ENCODE measurements around the gene TBCD. TPM values are rescaled to one million over a fixed set of nuclear protein-coding genes. Genes with fewer than 3 reads are reported as not detected.

Gene TBCD
- total and polyA plus RNA-seq, 2 experiments from 2014 or later = 19.3 to 33.8 TPM

- Histone ChIP-seq H3K9me2 (ENCODE audit: insufficient read depth) (no peaks in the 10 kb centered on the region), H3K79me2 (ENCODE audit: insufficient read depth) (no peaks in the 10 kb centered on the region), H3K9ac (no peak overlapping the region), H3F3A (ENCODE audit: insufficient read depth) (0 out of 2 replicates have a peak, but pooled peaks cover 4% of the 10 kb centered on the region), H3K27me3 (replicated peaks; ENCODE audit: insufficient read depth) (no peaks in the 10 kb centered on the region), H3K4me3 (no peak overlapping the region), H3K27ac (no peak overlapping the region), H3K36me3 (ENCODE audit: low read depth) (no peaks in the 10 kb centered on the region), H2AFZ (no peak overlapping the region), H3K4me2 (ENCODE audit: unreplicated experiment) (no peak overlapping the region), H3K4me1 (ENCODE audit: insufficient read depth) (peaks cover 22% of the 10 kb centered on the region), H4K20me1 (ENCODE audit: insufficient read depth) (no peaks in the 10 kb centered on the region), H3K9me3 (ENCODE audit: low read depth) (no peaks in the 10 kb centered on the region)
- in situ Hi-C loops (cut with MboI) = no loop called here
- DNase-seq = no peak
- no peak for TF ChIP-seq EZH2phosphoT487 (IDR thresholded peaks at IDR 0.05; ENCODE audit: insufficient read depth, low read depth)
- 96 to 98% methylated on average over 23 to 25 of the region's 25 CpGs for WGBS, 2 experiments (ENCODE audit: low coverage in 1 of 2, low lambda C conversion rate in 2 of 2, missing lambda C conversion rate in 2 of 2)
Measured at GRCh38 chr17:82862737-82863382, 111.0 kb downstream of the TBCD start.

GRCh38 chr17:82863383-82863940 lies 111.6 kb downstream of the TBCD start:
- no peak for DNase-seq

GRCh38 chr17:82863941-82864712 lies 112.3 kb downstream of the TBCD start:
- Histone ChIP-seq H3K9ac (peak overlapping the region; percentile 15; the same call in 1 of the 2 replicates), H3K79me2 (ENCODE audit: insufficient read depth) (no peaks in the 10 kb centered on the region), H3K4me1 (ENCODE audit: insufficient read depth) (peaks cover 22% of the 10 kb centered on the region), H4K20me1 (ENCODE audit: insufficient read depth) (no peaks in the 10 kb centered on the region), H3K9me2 (ENCODE audit: insufficient read depth) (no peaks in the 10 kb centered on the region), H3K36me3 (ENCODE audit: low read depth) (no peaks in the 10 kb centered on the region), H3K9me3 (ENCODE audit: low read depth) (no peaks in the 10 kb centered on the region), H3K4me3 (no peak overlapping the region), H3K27me3 (replicated peaks; ENCODE audit: insufficient read depth) (no peaks in the 10 kb centered on the region), H3F3A (ENCODE audit: insufficient read depth) (0 out of 2 replicates have a peak, but pooled peaks cover 4% of the 10 kb centered on the region), H2AFZ (no peak overlapping the region), H3K27ac (no peak overlapping the region), H3K4me2 (ENCODE audit: unreplicated experiment) (peak overlapping the region; percentile 61)
- in situ Hi-C loops (cut with MboI) = no loop called here
- TF ChIP-seq EZH2phosphoT487 (IDR thresholded peaks at IDR 0.05; ENCODE audit: insufficient read depth, low read depth) (no peak), EZH2 (IDR thresholded peaks at IDR 0.05; ENCODE audit: insufficient read depth, poor library complexity, severe bottlenecking) (no peak)
- WGBS, 2 experiments (ENCODE audit: low coverage in 1 of 2, low lambda C conversion rate in 2 of 2, missing lambda C conversion rate in 2 of 2) = 29 to 32% methylated on average over 17 to 18 of the region's 18 CpGs
- peak; percentile 88 for DNase-seq

More at GRCh38 chr17:82863383-82863940, 111.6 kb downstream of the TBCD start:
- in situ Hi-C loops (cut with MboI) = no loop called here
- H3K27me3 ChIP-seq (replicated peaks; ENCODE audit: insufficient read depth) = no peaks in the 10 kb centered on the region
- no peaks in the 10 kb centered on the region for H3K79me2 ChIP-seq (ENCODE audit: insufficient read depth)
- 81 to 88% methylated on average over 10 to 11 of the region's 11 CpGs for WGBS, 2 experiments (ENCODE audit: low coverage in 1 of 2, low lambda C conversion rate in 2 of 2, missing lambda C conversion rate in 2 of 2)
- no peak overlapping the region for H2AFZ ChIP-seq
- TF ChIP-seq EZH2phosphoT487 (IDR thresholded peaks at IDR 0.05; ENCODE audit: insufficient read depth, low read depth) (no peak), EZH2 (IDR thresholded peaks at IDR 0.05; ENCODE audit: insufficient read depth, poor library complexity, severe bottlenecking) (no peak)
- no peak overlapping the region for H3K27ac ChIP-seq
- H3F3A ChIP-seq (ENCODE audit: insufficient read depth) = 0 out of 2 replicates have a peak, but pooled peaks cover 4% of the 10 kb centered on the region
- H3K4me3 ChIP-seq = no peak overlapping the region
- H3K9me3 ChIP-seq (ENCODE audit: low read depth) = no peaks in the 10 kb centered on the region
- no peak overlapping the region for H3K4me2 ChIP-seq (ENCODE audit: unreplicated experiment)
- H3K9ac ChIP-seq = no peak overlapping the region
- H3K4me1 ChIP-seq (ENCODE audit: insufficient read depth) = peaks cover 22% of the 10 kb centered on the region
- H3K36me3 ChIP-seq (ENCODE audit: low read depth) = no peaks in the 10 kb centered on the region
- H3K9me2 ChIP-seq (ENCODE audit: insufficient read depth) = no peaks in the 10 kb centered on the region
- H4K20me1 ChIP-seq (ENCODE audit: insufficient read depth) = no peaks in the 10 kb centered on the region

GRCh38 chr17:82864713-82865248 lies 112.9 kb downstream of the TBCD start:
- H3K9ac ChIP-seq = no peak overlapping the region
- no peak overlapping the region for H3K4me3 ChIP-seq
- in situ Hi-C loops (cut with MboI) = no loop called here
- H3K9me2 ChIP-seq (ENCODE audit: insufficient read depth) = no peaks in the 10 kb centered on the region
- H3K9me3 ChIP-seq (ENCODE audit: low read depth) = no peaks in the 10 kb centered on the region
- H3K4me1 ChIP-seq (ENCODE audit: insufficient read depth) = peaks cover 20% of the 10 kb centered on the region
- 65 to 86% methylated on average over 3 to 14 of the region's 16 CpGs for WGBS, 2 experiments (ENCODE audit: low coverage in 1 of 2, low lambda C conversion rate in 2 of 2, missing lambda C conversion rate in 2 of 2)
- H3K36me3 ChIP-seq (ENCODE audit: low read depth) = no peaks in the 10 kb centered on the region
- DNase-seq = no peak
- no peak overlapping the region for H3K4me2 ChIP-seq (ENCODE audit: unreplicated experiment)
- 0 out of 2 replicates have a peak, but pooled peaks cover 4% of the 10 kb centered on the region for H3F3A ChIP-seq (ENCODE audit: insufficient read depth)
- H3K27ac ChIP-seq = no peak overlapping the region
- TF ChIP-seq EZH2phosphoT487 (IDR thresholded peaks at IDR 0.05; ENCODE audit: insufficient read depth, low read depth) (no peak), EZH2 (IDR thresholded peaks at IDR 0.05; ENCODE audit: insufficient read depth, poor library complexity, severe bottlenecking) (no peak)
- no peaks in the 10 kb centered on the region for H4K20me1 ChIP-seq (ENCODE audit: insufficient read depth)
- H3K79me2 ChIP-seq (ENCODE audit: insufficient read depth) = no peaks in the 10 kb centered on the region
- H2AFZ ChIP-seq = no peak overlapping the region
- H3K27me3 ChIP-seq (replicated peaks; ENCODE audit: insufficient read depth) = no peaks in the 10 kb centered on the region
